Caco-2 (cell line): Measurements from ENCODE around the gene A1CF. TPM values are rescaled to one million over a fixed set of nuclear protein-coding genes. Genes with fewer than 3 reads are reported as not detected.
"Not testable (repeated sequence)": the region's sequence is repeated elsewhere in the genome, so short reads cannot be mapped to it uniquely, and the experiment has no call there.

ENCODE experiments used
- BruUV-seq: library from RNA; stranded (reverse); fragments of 400-500 nt; replicated peaks from 2 replicates; lab custom pipeline; 2021; lab: Mats Ljungman, UMichigan
- CTCF ChIA-PET: fragments of 300-600 bp; sonication (Branson Sonifier 250); formaldehyde crosslinking; loops from one replicate; lab custom pipeline; 2022; ENCODE audit warnings: antibody characterized with exemption; lab: Charles Lee
- POLR2A ChIA-PET: fragments of 300-600 bp; sonication (Branson Sonifier 250); formaldehyde crosslinking; loops from one replicate; lab custom pipeline; 2022; ENCODE audit warnings: antibody characterized with exemption; lab: Charles Lee
- DNase-seq, 2 experiments: peaks; one replicate each; pipeline versions ENCODE4 v3.0.0 to v3.0.0-alpha.2; 2020 to 2022
- H3K27me3 ChIP-seq: replicated peaks from 2 replicates; pipeline ENCODE4 v1.6.0; 2011; ENCODE audit warnings: low read length; ENCODE audit not compliant: control insufficient read depth, insufficient read depth
- H3K36me3 ChIP-seq: 2 replicates; pipeline ENCODE4 v1.5.1; 2011; ENCODE audit warnings: low read length; ENCODE audit not compliant: control insufficient read depth, insufficient read depth
- H3K4me1 ChIP-seq: fragments of 250-450 bp; sonication (Bioruptor Pico); 2 replicates; pipeline ENCODE4 v1.5.1; 2020; ENCODE audit warnings: mild to moderate bottlenecking
- H3K4me3 ChIP-seq: 2 replicates; pipeline ENCODE4 v1.5.1; 2011; ENCODE audit warnings: low read depth, mild to moderate bottlenecking, control low read depth, low read length
- H3K9me3 ChIP-seq: fragments of 250-450 bp; sonication (Bioruptor Pico); 2 replicates; pipeline ENCODE4 v1.5.1; 2020; ENCODE audit warnings: mild to moderate bottlenecking, moderate library complexity
- H3K27ac Mint-ChIP-seq: one replicate; pipeline ENCODE4 v1.8.0; 2022; ENCODE audit warnings: mixed read lengths; ENCODE audit not compliant: unreplicated experiment
- H3K27me3 Mint-ChIP-seq: one replicate; pipeline ENCODE4 v1.8.0; 2022; ENCODE audit warnings: mixed read lengths; ENCODE audit not compliant: insufficient read depth, unreplicated experiment
- H3K36me3 Mint-ChIP-seq: one replicate; pipeline ENCODE4 v1.8.0; 2022; ENCODE audit warnings: mild to moderate bottlenecking, mixed read lengths; ENCODE audit not compliant: insufficient read depth, unreplicated experiment
- H3K4me1 Mint-ChIP-seq: one replicate; pipeline ENCODE4 v1.8.0; 2022; ENCODE audit warnings: low read depth, mixed read lengths; ENCODE audit not compliant: unreplicated experiment
- H3K4me3 Mint-ChIP-seq: one replicate; pipeline ENCODE4 v1.8.0; 2022; ENCODE audit warnings: mild to moderate bottlenecking, moderate library complexity, mixed read lengths; ENCODE audit not compliant: unreplicated experiment
- H3K9me3 Mint-ChIP-seq: one replicate; pipeline ENCODE4 v1.8.0; 2022; ENCODE audit warnings: mixed read lengths; ENCODE audit not compliant: unreplicated experiment
- intact Hi-C: fragments of 100-400 bp; cut with micrococcal nuclease; formaldehyde crosslinking; loops from one replicate; pipeline ENCODE4 v1.10.0; 2022; ENCODE audit not compliant: unreplicated experiment
- total RNA-seq: library from RNA; stranded (reverse); gene quantifications from 2 replicates; pipeline ENCODE4 v1.2.3, GENCODE V29; 2022
- TF ChIP-seq, protein P1 (sequence below), 2 experiments: fragments of 200-600 bp in 1 of 2; IDR thresholded peaks; 1 replicate in 1 of 2; 2 replicates in 1 of 2; pipeline versions ENCODE4 v1.5.1 to v1.8.0; 2011 to 2022; ENCODE audit warnings: antibody characterized with exemption in 1 of 2, control low read depth in 1 of 2, inconsistent platforms in 1 of 2, low read depth in 1 of 2, low read length in 1 of 2, mild to moderate bottlenecking in 1 of 2, moderate library complexity in 1 of 2; ENCODE audit not compliant: insufficient read depth in 1 of 2, severe bottlenecking in 1 of 2, unreplicated experiment in 1 of 2

The A1CF gene
- total RNA-seq, 1 experiment from 2014 or later, result 29.9 TPM

DNA sequence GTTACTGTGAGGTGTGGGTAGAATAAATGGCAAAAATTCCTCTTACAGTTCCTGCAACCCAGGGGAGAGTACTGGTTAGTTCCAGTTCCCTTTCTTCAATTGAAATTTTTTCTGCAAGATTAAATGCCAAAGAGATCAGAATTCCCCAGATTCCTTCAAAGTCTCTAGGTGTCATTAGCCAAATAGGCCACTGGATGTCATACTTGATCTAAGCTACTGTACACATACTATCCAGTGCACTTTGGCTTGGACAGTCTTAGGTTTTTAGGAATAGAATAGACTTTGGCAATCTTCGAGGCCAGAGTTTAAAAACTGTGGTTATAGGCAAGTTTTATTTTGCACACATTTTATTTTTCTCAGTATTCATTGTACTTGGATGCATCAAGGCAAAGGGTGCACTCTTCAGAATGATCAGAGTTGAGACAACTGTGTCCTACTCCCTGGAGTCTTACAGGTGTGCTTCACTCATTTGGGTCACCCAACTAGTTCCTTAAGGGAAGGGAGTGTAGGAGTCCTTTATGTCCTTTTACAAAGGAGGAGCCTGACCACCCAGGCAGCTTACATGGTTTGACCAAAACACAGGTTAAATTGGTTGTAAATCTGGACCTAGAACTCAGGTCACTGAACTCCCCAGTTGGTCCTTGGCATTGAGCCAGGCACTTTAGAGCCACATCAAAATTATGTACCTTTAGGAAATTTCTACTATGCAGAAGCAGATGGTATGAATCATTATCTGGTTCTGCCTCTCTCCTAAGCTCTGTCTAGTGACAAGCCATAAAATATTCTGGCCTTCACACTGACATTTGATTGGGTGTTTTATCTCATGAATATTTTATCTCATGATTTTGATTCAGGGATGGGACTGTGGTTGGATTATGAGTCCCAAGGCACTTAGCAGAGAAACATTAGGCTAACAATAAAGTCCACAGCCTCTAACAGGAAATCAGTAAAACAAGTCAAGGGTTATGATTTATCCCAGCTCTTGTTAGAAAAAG lies 96.2 kb downstream of the A1CF start:
- intact Hi-C loops, result loop anchor here (1.0 kb wide), 5 partner anchors 102 to 212 kb away; no protein-coding TSS in a partner anchor
- CTCF ChIA-PET, result interaction anchor here (1.0 to 1.4 kb wide), 4 partner anchors 43 to 198 kb away, joined by 3 to 5 read pairs (median 4); no protein-coding TSS in a partner anchor
- Mint-ChIP-seq H3K27ac (no peak overlapping the region), H3K4me1 (peaks cover 10% of the 10 kb centered on the region), H3K36me3 (no peaks in the 10 kb centered on the region), H3K9me3 (peaks cover 9% of the 10 kb centered on the region), H3K27me3 (peaks cover 6% of the 10 kb centered on the region), H3K4me3 (no peak overlapping the region)
- H3K27me3 ChIP-seq, result no peaks in the 10 kb centered on the region
- TF ChIP-seq, protein P1, sequence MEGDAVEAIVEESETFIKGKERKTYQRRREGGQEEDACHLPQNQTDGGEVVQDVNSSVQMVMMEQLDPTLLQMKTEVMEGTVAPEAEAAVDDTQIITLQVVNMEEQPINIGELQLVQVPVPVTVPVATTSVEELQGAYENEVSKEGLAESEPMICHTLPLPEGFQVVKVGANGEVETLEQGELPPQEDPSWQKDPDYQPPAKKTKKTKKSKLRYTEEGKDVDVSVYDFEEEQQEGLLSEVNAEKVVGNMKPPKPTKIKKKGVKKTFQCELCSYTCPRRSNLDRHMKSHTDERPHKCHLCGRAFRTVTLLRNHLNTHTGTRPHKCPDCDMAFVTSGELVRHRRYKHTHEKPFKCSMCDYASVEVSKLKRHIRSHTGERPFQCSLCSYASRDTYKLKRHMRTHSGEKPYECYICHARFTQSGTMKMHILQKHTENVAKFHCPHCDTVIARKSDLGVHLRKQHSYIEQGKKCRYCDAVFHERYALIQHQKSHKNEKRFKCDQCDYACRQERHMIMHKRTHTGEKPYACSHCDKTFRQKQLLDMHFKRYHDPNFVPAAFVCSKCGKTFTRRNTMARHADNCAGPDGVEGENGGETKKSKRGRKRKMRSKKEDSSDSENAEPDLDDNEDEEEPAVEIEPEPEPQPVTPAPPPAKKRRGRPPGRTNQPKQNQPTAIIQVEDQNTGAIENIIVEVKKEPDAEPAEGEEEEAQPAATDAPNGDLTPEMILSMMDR (IDR thresholded peaks at IDR 0.05; ENCODE audit: insufficient read depth in 1 of 2, low read depth in 1 of 2, low read length in 1 of 2, severe bottlenecking in 1 of 2, unreplicated experiment in 1 of 2), result peak; percentile 89 to 91
- BruUV-seq, result no TSS peak
- no peaks in the 10 kb centered on the region for H3K36me3 ChIP-seq
- DNase-seq, result peak in 1 of 2 experiments; percentile 68
- H3K4me3 ChIP-seq, result no peak overlapping the region
- peaks cover 4% of the 10 kb centered on the region; the same call in 1 of the 2 replicates for H3K4me1 ChIP-seq
- no peaks in the 10 kb centered on the region for H3K9me3 ChIP-seq
- POLR2A ChIA-PET, result no interaction called here

DNA sequence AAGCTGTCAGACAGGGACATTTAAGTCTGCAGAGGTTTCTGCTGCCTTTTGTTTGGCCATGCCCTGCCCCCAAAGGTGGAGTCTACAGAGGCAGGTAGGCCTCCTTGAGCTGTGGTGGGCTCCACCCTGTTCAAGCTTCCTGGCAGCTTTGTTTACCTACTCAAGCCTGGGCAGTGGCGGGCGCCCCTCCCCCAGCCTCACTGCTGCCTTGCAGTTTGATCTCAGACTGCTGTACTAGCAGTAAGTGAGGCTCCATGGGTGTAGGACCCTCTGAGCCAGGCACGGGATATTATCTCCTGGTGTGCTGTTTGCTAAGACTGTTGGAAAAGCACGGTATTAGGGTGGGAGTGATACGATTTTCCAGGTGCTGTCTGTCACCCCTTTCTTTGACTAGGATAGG lies 97.5 kb downstream of the A1CF start:
- H3K4me3 Mint-ChIP-seq, H3K27me3 Mint-ChIP-seq, H3K36me3 Mint-ChIP-seq, H3K9me3 Mint-ChIP-seq, intact Hi-C loops, H3K4me1 ChIP-seq, BruUV-seq, H3K9me3 ChIP-seq, H3K36me3 ChIP-seq, H3K27me3 ChIP-seq, H3K27ac Mint-ChIP-seq, H3K4me3 ChIP-seq, H3K4me1 Mint-ChIP-seq, POLR2A ChIA-PET: not testable (repeated sequence)
- peak in 1 of 2 experiments; percentile 17 for DNase-seq
- CTCF ChIA-PET, result interaction anchor here (1.0 to 1.4 kb wide), 2 partner anchors 104 to 200 kb away, joined by 4 to 5 read pairs; no protein-coding TSS in a partner anchor

DNA sequence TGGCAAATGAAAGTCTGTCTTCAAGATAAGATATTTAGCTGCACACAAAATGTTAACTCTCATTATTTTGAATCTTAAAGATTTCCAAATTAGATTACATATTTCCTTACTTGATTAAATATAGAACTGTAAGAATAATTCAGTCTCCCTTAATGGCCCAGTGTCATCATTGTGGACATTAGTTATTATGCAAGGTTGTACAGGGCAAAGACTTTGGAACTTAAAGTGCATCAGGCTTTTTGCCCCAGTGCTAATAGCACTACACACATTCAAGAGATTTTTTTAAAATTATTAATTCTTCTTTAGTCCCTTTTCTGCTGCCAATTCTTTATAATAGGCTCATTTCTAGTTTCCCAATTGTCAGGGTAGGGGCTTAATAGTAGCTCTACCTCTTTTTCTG lies 103.4 kb downstream of the A1CF start:
- POLR2A ChIA-PET, H3K4me1 Mint-ChIP-seq: not testable (repeated sequence)

DNA sequence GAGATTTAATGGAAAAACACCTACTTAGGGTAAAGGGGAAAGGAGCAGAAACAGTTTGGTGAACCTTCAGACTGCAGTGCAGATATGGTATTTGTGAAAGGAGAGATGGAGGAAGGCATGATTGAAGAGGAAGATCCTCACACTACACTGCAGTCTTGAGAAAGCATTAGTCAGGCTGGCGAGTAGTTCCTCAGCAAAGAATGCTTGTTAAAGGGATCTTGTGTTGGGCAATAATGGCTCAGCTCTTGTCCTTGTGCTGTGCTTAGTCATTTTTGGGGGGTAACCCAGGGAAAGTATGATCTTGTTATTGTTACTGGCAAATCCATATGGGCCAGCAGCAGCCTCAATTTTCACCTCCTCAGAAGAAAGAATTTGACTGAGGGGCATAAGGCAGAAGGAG lies 105.4 kb downstream of the A1CF start:
- POLR2A ChIA-PET, H3K36me3 Mint-ChIP-seq, H3K9me3 Mint-ChIP-seq, H3K4me1 ChIP-seq, intact Hi-C loops, H3K4me1 Mint-ChIP-seq, BruUV-seq, H3K4me3 Mint-ChIP-seq, H3K4me3 ChIP-seq, H3K36me3 ChIP-seq, H3K27me3 ChIP-seq, H3K9me3 ChIP-seq, CTCF ChIA-PET, DNase-seq, H3K27ac Mint-ChIP-seq: not testable (repeated sequence)
- H3K27me3 Mint-ChIP-seq, result peaks cover 13% of the 10 kb centered on the region

More for the DNA sequence above, 103.4 kb downstream of the A1CF start:
- H3K9me3 Mint-ChIP-seq, H3K27me3 ChIP-seq, H3K4me1 ChIP-seq, H3K36me3 ChIP-seq, H3K4me3 ChIP-seq, H3K36me3 Mint-ChIP-seq, BruUV-seq, intact Hi-C loops, H3K27ac Mint-ChIP-seq, H3K4me3 Mint-ChIP-seq, CTCF ChIA-PET, H3K9me3 ChIP-seq, DNase-seq: not testable (repeated sequence)
- H3K27me3 Mint-ChIP-seq, result peaks cover 18% of the 10 kb centered on the region

DNA sequence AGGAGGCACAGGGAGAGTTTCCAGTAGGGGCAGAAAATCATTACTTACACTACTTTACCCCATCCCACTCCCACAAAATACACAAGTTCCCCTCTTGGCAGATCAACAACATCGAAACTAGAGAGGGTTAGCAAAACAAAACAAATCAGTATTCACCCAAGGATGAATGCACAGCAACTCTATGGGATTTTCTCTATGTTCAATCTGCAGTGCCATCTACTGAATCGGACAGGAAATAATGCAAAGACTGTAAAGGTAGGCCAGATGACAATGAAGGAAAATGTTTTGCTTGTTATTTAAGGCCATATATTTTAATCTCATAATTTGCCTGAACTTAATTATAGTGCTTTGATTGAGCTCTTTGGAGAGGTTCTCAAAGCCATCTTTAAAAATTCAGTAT lies 110.6 kb downstream of the A1CF start:
- H3K9me3 Mint-ChIP-seq, H3K36me3 ChIP-seq, H3K4me1 Mint-ChIP-seq, intact Hi-C loops, H3K4me3 ChIP-seq, H3K27ac Mint-ChIP-seq, BruUV-seq, H3K9me3 ChIP-seq, DNase-seq, H3K27me3 Mint-ChIP-seq, CTCF ChIA-PET, H3K4me1 ChIP-seq, POLR2A ChIA-PET, H3K4me3 Mint-ChIP-seq, H3K27me3 ChIP-seq, H3K36me3 Mint-ChIP-seq: not testable (repeated sequence)

DNA sequence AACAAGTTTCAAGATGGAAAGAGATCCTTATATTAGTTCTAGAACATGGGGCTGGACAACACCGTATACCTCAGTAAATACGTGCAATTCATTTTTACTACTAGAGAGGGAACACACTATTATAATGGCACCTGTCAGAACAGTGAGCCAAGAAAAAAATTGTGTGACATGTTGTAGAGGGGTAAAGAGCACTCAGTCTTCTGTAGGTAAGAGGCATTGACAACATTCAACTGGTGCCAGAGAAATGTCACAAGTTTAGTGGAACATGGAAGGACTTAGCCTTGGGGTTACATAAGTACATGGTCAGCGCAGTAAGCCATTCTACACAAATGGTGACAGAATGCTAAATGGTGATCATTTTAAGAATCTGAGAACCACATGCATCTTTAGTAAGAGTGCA lies 113.4 kb downstream of the A1CF start:
- intact Hi-C loops, BruUV-seq, H3K27ac Mint-ChIP-seq, H3K4me1 ChIP-seq, H3K36me3 Mint-ChIP-seq, H3K36me3 ChIP-seq, H3K27me3 Mint-ChIP-seq, H3K4me3 Mint-ChIP-seq, H3K9me3 ChIP-seq, H3K27me3 ChIP-seq, POLR2A ChIA-PET, H3K9me3 Mint-ChIP-seq, DNase-seq, CTCF ChIA-PET, H3K4me3 ChIP-seq: not testable (repeated sequence)
- H3K4me1 Mint-ChIP-seq, result peaks cover 13% of the 10 kb centered on the region
